CD4-positive, alpha-beta T cell treated with Interleukin-4 for 4 hours (primary cell): ENCODE data around the gene DELE1.

Source experiments
- DNase-seq: peaks from one replicate; pipeline ENCODE4 v3.0.0-alpha.2; 2020

The DELE1 gene

GRCh38 chr5:141958546-141959172 is 35.0 kb downstream of the DELE1 start:
- DNase-seq = no peak

DNA sequence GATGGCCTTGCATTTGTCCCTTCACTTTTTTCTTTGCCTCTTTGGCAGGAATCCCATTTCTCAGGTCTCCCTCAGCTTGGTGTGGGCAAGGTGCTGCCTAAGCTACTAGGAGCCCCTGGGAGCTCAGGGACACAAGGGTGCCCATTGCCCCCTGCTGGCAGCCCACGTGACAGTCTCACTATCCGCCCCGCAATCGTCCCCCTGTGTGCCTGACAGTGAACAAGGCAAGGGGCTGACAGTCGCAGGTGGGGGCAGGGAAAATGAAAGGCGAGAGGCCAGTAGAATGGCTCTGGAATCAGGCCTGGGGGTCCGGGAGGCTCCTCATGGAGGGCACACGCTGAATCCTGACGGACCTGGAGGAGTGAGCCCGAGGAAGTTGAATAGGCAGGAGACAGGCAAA is 36.3 kb downstream of the DELE1 start:
- DNase-seq = peak; percentile 10

DNA sequence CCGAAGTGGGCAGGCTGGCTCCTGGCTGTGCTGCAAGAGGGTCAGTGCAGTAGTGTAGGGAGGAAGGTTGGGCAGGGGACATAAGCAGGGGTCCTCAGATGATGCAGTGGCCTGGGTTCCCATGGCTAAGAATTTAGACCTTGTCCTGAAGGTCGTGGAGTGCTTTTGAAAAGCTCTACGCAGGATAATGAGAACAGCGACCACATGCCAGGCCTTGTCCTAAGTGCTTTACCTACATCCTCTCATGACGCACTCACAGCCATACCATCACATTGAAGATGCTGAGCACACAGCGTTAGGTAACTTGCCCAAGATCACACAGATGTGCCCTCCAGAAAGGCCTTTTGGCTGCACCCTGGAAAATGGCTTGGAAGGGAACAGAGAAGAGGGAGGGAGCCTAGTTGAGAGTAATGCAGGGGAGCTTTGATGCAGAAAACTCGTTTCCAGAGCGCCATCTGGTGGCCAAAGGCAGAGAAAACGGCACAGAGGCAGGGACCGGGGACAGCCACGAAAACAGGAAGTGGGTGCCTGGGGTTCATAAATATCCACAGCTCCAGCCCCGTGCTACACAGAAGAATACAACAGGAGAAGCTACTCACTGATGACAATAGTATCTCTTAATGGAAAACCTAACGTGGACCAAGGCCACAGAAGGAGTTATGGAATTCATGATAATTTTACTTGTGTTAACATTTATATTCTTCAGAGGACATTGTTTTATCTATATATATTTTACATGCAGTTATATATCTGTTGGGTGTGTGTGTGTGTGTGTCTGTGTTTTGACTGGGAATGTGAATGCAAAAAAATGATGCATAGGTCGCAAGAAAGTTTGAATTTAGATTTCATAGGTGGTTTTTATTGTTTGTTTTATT is 37.0 kb downstream of the DELE1 start:
- peak; percentile 90 for DNase-seq

GRCh38 chr5:141961466-141961865 is 37.8 kb downstream of the DELE1 start:
- no peak for DNase-seq

- no peak for DNase-seq
These were observed 40.0 kb downstream of the DELE1 start for GRCh38 chr5:141963701-141964100.

DNA sequence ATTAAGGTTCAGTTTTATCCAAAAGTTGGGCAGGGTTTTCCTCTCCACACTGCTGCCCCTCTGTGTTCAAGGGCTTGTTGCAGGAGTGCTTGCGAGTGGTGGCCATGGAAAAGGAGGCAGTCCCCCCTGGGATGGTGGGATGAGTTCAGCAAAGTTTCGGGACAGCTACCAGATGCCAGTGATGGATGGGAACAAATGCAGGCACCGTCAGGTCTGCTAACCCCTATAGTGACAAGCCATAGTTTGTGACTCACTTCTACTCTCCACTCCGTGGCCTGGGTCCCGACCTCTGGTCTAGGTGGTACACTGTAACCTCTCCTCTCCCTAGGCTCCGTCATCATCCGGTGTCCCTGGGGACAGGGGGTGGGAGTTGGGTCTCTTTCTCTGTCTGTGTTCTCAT is 41.4 kb downstream of the DELE1 start:
- DNase-seq = no peak

- no peak for DNase-seq
These were observed 42.7 kb downstream of the DELE1 start for GRCh38 chr5:141966275-141966962.

DNA sequence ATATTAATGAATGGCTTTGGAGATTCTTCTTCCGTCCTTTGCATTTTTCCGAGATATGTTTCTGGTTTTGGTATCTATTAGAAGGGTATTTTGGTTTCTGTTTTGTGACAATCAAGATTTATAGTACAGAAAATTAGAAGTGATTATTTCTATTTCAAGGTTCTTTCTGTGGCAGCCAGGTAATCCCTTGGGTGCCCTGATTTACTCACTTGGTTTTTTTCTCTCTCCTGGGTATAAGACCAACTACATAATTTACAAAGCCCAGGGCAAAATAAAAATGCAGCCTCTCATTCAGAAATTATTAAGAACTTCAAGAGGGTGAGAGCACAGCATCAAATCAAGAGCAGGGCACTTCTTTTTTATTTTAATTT is 43.3 kb downstream of the DELE1 start:
- no peak for DNase-seq

DNA sequence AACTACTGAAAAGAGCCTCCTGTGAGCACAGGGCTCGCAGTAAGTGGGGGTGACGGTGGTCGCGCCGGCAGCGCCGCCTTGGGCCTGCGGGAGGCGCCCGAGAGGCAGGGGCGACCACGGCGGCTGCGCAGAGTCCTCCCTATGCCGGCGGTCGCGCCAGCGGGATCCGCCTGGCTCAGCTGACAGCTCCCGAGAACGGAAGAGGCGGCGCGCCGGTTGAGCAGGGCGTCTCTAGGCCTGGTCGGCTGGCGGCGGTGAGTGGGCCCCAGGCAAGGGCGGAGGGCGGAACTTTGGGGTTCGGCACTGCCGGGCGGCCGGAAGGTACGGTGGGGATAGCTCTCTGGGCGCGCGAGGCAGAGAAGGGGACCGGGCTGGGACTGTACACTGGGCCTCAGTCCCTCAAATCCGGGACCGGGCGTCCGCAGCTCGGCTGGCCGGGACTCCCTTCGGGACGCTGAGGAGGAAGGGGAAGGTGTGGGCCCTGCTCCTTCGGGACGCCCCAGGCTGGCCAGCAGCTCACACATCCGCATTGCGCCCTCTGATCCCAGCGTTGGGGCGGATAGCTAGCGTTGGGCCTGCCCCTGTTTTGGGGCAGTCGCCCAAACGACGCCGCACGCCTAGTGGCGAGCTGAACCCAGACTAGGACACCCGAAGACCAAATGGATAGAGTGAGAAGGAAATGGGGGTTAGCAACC is 45.4 kb downstream of the DELE1 start, which contains the start of gene RNF14:
RNF14 (plus strand) TSS at position 192 of the 695 bp plus-strand sequence. CDS start 4,484 bp downstream, outside the sequence.
- DNase-seq = peak; percentile 94

DNA sequence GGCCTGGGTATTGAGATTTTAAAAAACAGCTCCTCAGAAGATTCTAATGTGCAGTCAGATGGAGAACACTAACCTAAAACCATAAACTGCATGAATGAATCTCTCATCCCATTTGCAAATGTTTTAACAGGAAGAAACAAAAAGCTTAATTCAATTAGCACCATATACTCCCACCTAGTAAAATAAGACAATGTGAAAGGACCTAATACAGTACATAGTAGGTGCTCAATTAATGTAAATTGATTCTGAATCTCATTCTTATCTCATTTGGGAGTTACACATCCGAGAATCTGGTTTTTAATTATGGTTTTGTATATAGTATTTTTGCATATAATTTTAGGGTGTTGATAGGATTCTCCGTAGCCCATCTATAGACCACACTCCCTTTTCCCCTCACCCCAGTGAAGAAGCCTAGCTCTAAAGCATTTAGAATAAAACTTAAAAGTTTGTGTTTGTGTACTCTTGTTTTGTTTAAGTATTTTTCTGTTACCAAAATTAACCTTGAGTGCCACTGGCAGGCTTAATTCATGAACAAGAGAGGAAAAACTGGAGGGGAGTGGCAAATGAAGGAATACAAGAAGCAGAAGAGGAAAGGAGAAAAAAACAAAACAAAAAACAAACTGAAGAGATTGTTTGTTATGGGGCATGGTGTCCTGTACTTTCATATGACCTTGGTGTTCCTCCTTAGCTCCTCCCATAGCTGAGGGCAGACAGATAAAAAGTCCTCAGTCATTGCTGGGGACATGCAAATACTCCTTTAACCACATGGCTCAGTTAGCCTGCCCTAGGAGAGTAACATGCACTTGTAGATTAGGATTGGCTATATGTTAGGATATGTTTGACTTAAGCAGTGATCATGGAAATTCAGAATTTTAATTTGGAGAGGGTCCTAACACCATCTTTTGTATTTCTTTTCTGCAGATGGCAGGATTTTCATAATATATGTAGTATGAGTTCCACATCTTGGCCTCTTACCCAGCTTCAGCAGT is 46.4 kb downstream of the DELE1 start:
- peak; percentile 29 for DNase-seq

DNA sequence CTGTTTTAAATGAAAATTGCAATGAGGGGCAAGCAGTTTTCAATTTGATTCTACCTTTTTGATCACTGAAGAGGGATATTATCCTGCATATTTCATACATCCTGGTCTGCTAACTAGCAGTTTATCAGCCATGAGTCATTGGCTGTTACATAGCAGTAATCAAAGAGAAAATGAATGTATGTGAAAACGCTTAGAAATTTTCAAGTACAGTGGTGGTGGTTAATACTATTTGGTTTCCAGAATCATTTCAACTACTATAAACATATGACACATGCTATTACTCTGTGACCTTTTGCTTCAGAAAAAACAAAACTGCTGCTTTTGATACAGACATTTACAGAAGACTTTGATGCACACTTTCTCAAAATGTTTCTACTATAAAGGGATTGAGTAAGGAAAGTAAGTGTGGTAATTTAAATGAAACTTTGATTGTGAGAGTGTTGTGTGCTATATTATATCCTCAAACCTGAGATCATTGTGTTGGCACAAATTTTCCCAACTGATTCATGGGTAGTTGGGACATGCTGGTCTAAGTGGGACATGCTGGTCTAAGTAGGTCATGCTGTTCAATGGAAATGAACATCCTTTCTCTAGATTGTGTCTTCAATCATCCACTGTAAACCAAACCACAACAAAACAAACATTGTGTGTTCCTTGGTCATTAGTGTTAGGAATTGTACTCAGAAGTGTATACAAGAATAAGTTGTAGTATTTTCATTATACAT is 50.4 kb downstream of the DELE1 start:
- DNase-seq = peak; percentile 14

DNA sequence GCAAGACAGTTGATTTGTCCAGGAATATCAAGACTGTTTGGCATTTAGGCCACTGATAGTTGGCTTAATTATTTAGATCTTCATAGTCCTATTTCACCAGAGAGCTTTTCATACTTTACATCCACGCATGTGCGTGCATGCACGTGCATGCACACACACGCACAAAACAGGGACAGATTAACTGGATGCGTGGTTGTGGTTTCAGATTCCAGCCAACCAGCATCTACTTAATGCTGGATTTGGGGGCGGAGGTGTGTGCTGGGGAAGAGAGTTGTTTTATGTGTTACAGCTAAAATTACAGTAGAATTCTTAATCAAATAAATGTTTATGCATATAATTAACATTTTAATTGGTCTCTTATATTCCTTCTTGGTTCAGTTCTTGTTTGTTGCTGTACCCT is 52.5 kb downstream of the DELE1 start:
- DNase-seq = no peak

- DNase-seq = no peak
These were observed 54.7 kb downstream of the DELE1 start for GRCh38 chr5:141978389-141978788.

DNA sequence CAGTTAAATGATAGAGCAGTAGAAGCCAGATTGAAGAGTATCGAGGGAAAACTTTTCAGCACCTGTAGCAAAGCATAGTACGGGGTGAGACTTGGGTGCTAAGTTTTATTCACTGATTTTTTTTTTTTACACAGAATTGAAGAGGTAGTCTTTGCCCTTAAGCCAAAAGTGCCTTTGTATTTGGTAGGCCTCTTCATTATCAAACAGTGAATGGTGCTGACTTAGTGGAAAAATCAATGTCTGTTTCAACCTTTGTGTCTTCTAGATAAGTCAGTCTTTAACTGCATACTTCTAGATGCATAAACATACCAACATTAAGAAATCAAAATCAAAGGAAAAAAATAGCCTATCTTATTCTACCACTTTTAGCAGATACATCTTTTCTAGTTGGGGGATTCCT is 59.0 kb downstream of the DELE1 start:
- no peak for DNase-seq

GRCh38 chr5:141986072-141986471 is 62.4 kb downstream of the DELE1 start:
- DNase-seq = no peak

DNA sequence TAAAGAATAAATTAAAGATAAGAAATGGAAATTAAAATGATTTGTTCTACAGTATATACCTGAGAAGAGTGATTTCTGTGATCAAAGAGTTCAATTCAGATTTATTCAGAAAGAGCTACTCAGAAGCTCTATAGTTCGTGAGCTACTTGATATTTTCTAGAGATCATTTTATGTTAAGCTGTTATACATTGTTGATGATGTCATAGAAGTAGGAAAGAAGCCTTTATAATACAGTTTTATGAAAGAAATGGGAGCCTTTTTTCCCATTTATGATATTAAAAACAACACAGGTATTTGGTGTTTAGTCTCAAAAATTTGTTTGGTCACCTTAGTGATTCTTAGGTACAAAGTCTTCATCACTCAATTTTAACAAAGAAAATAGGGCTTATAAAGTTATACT is 66.0 kb downstream of the DELE1 start:
- no peak for DNase-seq
